HepG2 (cell line): ENCODE data around the gene CKS1B. TPM values are rescaled to one million over a fixed set of nuclear protein-coding genes. Genes with fewer than 3 reads are reported as not detected.

Experiments
- CCDC6 ChIP-seq: sonication (generic); formaldehyde crosslinking; IDR thresholded peaks from 2 replicates; pipeline ENCODE4 v1.8.1; 2022; ENCODE audit warnings: mild to moderate bottlenecking, missing genetic modification reagents, moderate library complexity
- EZH2 ChIP-seq: conservative IDR thresholded peaks from 2 replicates; pipeline ENCODE4 v1.6.1; 2012; ENCODE audit warnings: mild to moderate bottlenecking, low read depth, low read length, moderate library complexity
- FOXA1 ChIP-seq, 2 experiments: fragments of 450-650 bp in 1 of 2; sonication (generic) in 1 of 2; formaldehyde crosslinking in 1 of 2; IDR thresholded peaks; 2 replicates each; pipeline versions ENCODE4 v1.4.0 to v1.6.1; 2016 to 2020; ENCODE audit warnings: missing genetic modification reagents in 1 of 2
- KLF12 ChIP-seq: sonication (generic); formaldehyde crosslinking; IDR thresholded peaks from 2 replicates; pipeline ENCODE4 v1.4.0; 2020; ENCODE audit warnings: missing genetic modification reagents, borderline replicate concordance
- MXD3 ChIP-seq: IDR thresholded peaks from 2 replicates; pipeline ENCODE4 v1.6.1; 2016; ENCODE audit warnings: mild to moderate bottlenecking, missing biosample characterization, missing genetic modification reagents
- MZF1 ChIP-seq: sonication (generic); formaldehyde crosslinking; IDR thresholded peaks from 2 replicates; pipeline ENCODE4 v1.8.1; 2023; ENCODE audit warnings: mild to moderate bottlenecking, missing genetic modification reagents, borderline replicate concordance
- NFKBIZ ChIP-seq: IDR thresholded peaks from 2 replicates; pipeline ENCODE4 v1.6.1; 2018; ENCODE audit warnings: missing genetic modification reagents, missing compliant biosample characterization
- RARA ChIP-seq: IDR thresholded peaks from 2 replicates; pipeline ENCODE4 v1.6.1; 2016; ENCODE audit warnings: missing genetic modification reagents, missing compliant biosample characterization
- RFX5 ChIP-seq: IDR thresholded peaks from 2 replicates; pipeline ENCODE4 v1.6.1; 2011; ENCODE audit warnings: low read depth, low read length, improper control_type of control experiment
- SAFB2 ChIP-seq: sonication (generic); formaldehyde crosslinking; IDR thresholded peaks from 2 replicates; pipeline ENCODE4 v1.5.1; 2020; ENCODE audit warnings: missing genetic modification reagents, low read depth, mild to moderate bottlenecking, borderline replicate concordance
- SRF ChIP-seq: IDR thresholded peaks from 2 replicates; pipeline ENCODE4 v1.6.1; 2011; ENCODE audit warnings: mild to moderate bottlenecking, low read depth, low read length, moderate library complexity
- SYNCRIP ChIP-seq: fragments of 200-400 bp; formaldehyde crosslinking; IDR thresholded peaks from 2 replicates; pipeline ENCODE4 v1.6.1; 2018; ENCODE audit warnings: mild to moderate bottlenecking, low read depth, low read length; ENCODE audit not compliant: insufficient read depth
- TAF1 ChIP-seq: sonication (generic); formaldehyde crosslinking; IDR thresholded peaks from 2 replicates; pipeline ENCODE4 v1.4.0; 2020; ENCODE audit warnings: missing genetic modification reagents
- TCF7L2 ChIP-seq: IDR thresholded peaks from 2 replicates; pipeline ENCODE4 v1.6.1; 2011; ENCODE audit warnings: mild to moderate bottlenecking, low read depth, low read length, moderate library complexity
- U2AF1 ChIP-seq: fragments of 200-400 bp; formaldehyde crosslinking; optimal IDR thresholded peaks from 2 replicates; pipeline ENCODE3; 2017; ENCODE audit warnings: mild to moderate bottlenecking, low read depth, low read length
- ZBTB39 ChIP-seq: sonication (generic); formaldehyde crosslinking; IDR thresholded peaks from 2 replicates; pipeline ENCODE4 v1.5.0; 2020; ENCODE audit warnings: missing genetic modification reagents
- ZC3H13 ChIP-seq: sonication (generic); formaldehyde crosslinking; IDR thresholded peaks from 2 replicates; pipeline ENCODE4 v1.8.1; 2023; ENCODE audit warnings: mild to moderate bottlenecking, missing genetic modification reagents, moderate library complexity
- ZNF232 ChIP-seq: sonication (generic); formaldehyde crosslinking; IDR thresholded peaks from 2 replicates; pipeline ENCODE4 v1.4.0; 2020; ENCODE audit warnings: missing genetic modification reagents, borderline replicate concordance
- ZNF281 ChIP-seq: sonication (generic); formaldehyde crosslinking; IDR thresholded peaks from 2 replicates; pipeline ENCODE4 v1.4.0; 2020; ENCODE audit warnings: missing genetic modification reagents, borderline replicate concordance
- ZNF589 ChIP-seq: sonication (generic); formaldehyde crosslinking; conservative IDR thresholded peaks from 2 replicates; pipeline ENCODE4 v1.8.0; 2022; ENCODE audit warnings: mild to moderate bottlenecking, moderate library complexity, missing genetic modification reagents
- polyA plus RNA-seq, 8 experiments: library from polyadenylated mRNA; depleted of rRNA in 3 of 8; stranded (reverse) in 7 of 8; unstranded in 1 of 8; fragments of >200 nt; fragmentation: Illumina TruSeq in 4 of 8; extraction: Trizol in 4 of 8; gene quantifications; 2 replicates each; pipeline versions ENCODE4 v1.2.1 to v1.2.3, GENCODE V29; 2011 to 2016; ENCODE audit warnings: low read depth in 4 of 8, missing spikeins in 1 of 8, mixed read lengths in 1 of 8; ENCODE audit not compliant: insufficient read depth in 1 of 8
- total RNA-seq, 5 experiments: library from RNA; depleted of rRNA; stranded (reverse); fragments of >200 nt; fragmentation: Illumina TruSeq; extraction: Trizol; gene quantifications; 2 replicates each; pipeline ENCODE4 v1.2.3, GENCODE V29; 2016; ENCODE audit warnings: low read depth in 1 of 5
- TF ChIP-seq, protein P1 (sequence below): sonication (generic); formaldehyde crosslinking; IDR thresholded peaks from 2 replicates; pipeline ENCODE4 v1.4.0; 2020; ENCODE audit warnings: missing genetic modification reagents, borderline replicate concordance

Gene CKS1B
- total and polyA plus RNA-seq, 2 of the 13 experiments (the other 11 are each of a cell fraction or from before 2014, with no cell fraction given) = 217 to 222 TPM

DNA sequence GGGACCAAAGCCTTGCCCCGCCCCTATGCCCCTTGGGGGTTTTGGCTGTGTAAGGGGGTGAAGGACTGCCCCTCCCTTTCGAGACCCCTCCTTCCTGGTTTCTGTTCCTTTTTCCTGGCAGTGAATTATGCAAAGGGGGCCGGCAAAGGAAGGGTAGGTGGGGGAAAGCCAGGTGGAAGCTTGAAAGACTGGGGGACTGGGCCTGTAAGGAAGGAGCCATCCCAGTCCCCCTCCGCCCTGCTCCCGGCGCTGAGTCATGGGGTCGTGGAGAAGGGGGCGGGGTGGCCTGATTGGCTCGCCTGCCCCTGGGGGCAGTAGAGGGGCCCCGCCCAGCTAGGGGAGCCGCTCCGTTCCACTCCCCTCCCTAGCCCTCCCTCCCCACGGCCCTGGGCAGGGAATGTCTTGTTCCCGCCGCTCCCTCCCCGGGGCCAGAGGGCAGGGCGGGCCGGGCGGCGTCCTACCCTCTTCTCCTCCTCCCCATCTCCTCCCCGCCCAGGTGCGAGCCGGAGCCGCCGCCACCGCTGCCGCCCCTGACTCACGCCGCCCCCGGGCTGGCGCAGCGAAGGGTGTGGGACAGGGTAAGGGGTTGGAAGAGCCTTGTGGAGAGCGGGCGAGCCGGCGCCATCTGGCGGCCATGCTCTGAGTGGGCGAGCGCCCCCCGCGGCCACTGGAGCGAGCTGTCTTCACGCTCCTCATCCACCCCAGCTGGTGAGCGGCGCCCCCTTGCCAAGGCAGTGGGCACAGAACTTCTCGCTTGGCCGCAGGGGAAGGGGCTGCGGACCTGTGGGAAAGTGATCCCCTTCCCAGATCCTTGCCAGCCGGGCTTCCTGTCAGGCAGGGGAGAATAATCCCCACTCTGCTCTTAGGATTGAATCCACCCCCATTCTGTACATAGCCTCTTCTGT is 42.8 kb downstream of the CKS1B start (continued):
- peak; percentile 87 for TF ChIP-seq MXD3 (CRISPR knock-in tag)
- TF ChIP-seq ZNF281 (CRISPR knock-in tag) = peak; percentile 25; the same call in 1 of the 2 replicates
- TF ChIP-seq MZF1 = no peak
- TF ChIP-seq EZH2 = no peak
- TF ChIP-seq ZNF232 (CRISPR knock-in tag) = no peak
- peak; percentile 94; the same call in 1 of the 2 replicates for TF ChIP-seq KLF12 (CRISPR knock-in tag)
- no peak for TF ChIP-seq U2AF1
- TF ChIP-seq FOXA1 (IDR thresholded peaks at IDR 0.05) = no peak
- TF ChIP-seq FOXA1 (CRISPR knock-in tag; IDR thresholded peaks at IDR 0.05) = peak; percentile 23; the same call in 1 of the 2 replicates
- TF ChIP-seq TCF7L2 = no peak
- peak; percentile 100 for TF ChIP-seq ZC3H13
- 0 out of 2 replicates have a peak, but pooled peaks have one; percentile 22 for TF ChIP-seq RARA (CRISPR knock-in tag)
- TF ChIP-seq RFX5 = no peak
- TF ChIP-seq, protein P1, sequence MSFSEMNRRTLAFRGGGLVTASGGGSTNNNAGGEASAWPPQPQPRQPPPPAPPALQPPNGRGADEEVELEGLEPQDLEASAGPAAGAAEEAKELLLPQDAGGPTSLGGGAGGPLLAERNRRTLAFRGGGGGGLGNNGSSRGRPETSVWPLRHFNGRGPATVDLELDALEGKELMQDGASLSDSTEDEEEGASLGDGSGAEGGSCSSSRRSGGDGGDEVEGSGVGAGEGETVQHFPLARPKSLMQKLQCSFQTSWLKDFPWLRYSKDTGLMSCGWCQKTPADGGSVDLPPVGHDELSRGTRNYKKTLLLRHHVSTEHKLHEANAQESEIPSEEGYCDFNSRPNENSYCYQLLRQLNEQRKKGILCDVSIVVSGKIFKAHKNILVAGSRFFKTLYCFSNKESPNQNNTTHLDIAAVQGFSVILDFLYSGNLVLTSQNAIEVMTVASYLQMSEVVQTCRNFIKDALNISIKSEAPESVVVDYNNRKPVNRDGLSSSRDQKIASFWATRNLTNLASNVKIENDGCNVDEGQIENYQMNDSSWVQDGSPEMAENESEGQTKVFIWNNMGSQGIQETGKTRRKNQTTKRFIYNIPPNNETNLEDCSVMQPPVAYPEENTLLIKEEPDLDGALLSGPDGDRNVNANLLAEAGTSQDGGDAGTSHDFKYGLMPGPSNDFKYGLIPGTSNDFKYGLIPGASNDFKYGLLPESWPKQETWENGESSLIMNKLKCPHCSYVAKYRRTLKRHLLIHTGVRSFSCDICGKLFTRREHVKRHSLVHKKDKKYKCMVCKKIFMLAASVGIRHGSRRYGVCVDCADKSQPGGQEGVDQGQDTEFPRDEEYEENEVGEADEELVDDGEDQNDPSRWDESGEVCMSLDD = peak; percentile 69; the same call in 1 of the 2 replicates
- TF ChIP-seq SYNCRIP = no peak
- TF ChIP-seq TAF1 = peak; percentile 69; the same call in 1 of the 2 replicates
- peak; percentile 77 for TF ChIP-seq SAFB2 (CRISPR knock-in tag)
- peak; percentile 76; the same call in 1 of the 2 replicates for TF ChIP-seq ZNF589 (CRISPR knock-in tag)
- TF ChIP-seq NFKBIZ (CRISPR knock-in tag) = no peak
- TF ChIP-seq SRF = no peak
- TF ChIP-seq CCDC6 = peak; percentile 94
- no peak for TF ChIP-seq ZBTB39 (CRISPR knock-in tag)
